Right ventricle myocardium inferior (tissue), 1 donor: ENCODE data around the gene PTPRD. TPM values are rescaled to one million over a fixed set of nuclear protein-coding genes. Genes with fewer than 3 reads are reported as not detected.
"Not testable (repeated sequence)": the region's sequence is repeated elsewhere in the genome, so short reads cannot be mapped to it uniquely, and the experiment has no call there.

Experiments used
- ATAC-seq: fragments of 200-7000 bp; cut with Tn5 transposase; one replicate; pipeline ENCODE4 v1.9.1; 2020; ENCODE audit warnings: mild to moderate bottlenecking, moderate library complexity
- DNase-seq: peaks from one replicate; pipeline ENCODE4 v3.0.0; 2021; ENCODE audit errors: missing footprints
- intact Hi-C: fragments of 100-400 bp; cut with DNase I; formaldehyde crosslinking; loops from one replicate; pipeline ENCODE4 v1.11.0; 2022
- total RNA-seq: library from RNA; stranded (reverse); fragmentation: NEBNext Ultra II Directional; extraction: Animal tissue kit (Norgen Biotek cat#: 25700); gene quantifications from one replicate; pipeline ENCODE4 v1.2.1, GENCODE V29; 2021
- donor health status: DM: no; HTN: yes; CAD: no; lungs with severe emphysema.

PTPRD gene
- total RNA-seq, 1 donor from 2014 or later = 13.3 TPM

GRCh38 chr9:9392755-9393154, 1220.0 kb downstream of the PTPRD start:
- intact Hi-C loops = no loop called here
- ATAC-seq (no peak), DNase-seq (no peak)

DNA sequence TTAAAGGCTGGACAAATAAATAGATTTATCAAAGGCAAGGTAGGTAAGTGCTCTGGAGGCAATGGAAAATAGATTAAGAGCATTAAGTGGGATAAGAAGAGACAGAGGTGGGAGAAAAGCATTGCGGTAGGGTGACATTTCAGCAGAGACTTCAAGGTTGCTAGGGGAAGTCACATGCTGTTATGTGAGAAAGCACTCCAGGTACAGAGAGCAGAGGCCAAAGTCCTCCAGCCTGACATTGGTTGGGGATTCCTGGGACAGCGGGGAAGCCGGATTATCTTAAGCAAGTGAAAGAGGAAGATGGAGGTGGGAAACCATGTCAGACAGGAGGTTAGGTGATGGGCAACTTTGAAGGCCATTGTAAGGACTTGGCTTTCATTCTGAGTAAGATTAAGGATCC, 1222.9 kb downstream of the PTPRD start:
- DNase-seq = no peak
- intact Hi-C loops = no loop called here
- ATAC-seq = no peak

DNA sequence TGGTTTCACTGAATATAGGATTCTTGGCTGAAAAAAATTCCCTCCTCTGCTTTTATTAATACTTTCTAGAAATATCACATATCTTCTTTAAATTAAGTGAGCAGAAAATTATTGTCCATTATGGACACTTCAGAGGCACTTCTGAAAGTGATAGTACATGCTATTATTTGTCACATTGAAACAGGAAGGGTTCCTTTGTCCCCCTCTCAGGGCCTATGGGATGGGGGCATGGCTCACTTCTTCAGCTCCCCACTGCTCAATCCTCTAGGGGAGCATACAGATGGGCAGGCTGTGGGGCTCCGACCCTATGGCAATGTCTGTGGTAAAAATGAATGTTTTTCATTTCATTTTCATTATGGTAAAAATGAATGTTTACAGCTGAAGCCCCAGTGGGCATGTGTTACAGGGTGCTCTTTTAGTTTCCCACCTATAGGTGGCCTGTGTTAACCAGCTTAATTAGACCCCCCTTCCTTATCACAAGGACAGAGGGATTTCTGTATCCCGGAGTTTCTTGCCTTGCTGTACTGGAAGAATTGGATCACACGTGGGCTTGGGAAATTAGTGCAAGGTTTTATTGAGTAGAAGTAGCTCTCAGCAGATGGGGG, 1225.2 kb downstream of the PTPRD start:
- DNase-seq = no peak
- intact Hi-C loops = no loop called here
- no peak for ATAC-seq

DNA sequence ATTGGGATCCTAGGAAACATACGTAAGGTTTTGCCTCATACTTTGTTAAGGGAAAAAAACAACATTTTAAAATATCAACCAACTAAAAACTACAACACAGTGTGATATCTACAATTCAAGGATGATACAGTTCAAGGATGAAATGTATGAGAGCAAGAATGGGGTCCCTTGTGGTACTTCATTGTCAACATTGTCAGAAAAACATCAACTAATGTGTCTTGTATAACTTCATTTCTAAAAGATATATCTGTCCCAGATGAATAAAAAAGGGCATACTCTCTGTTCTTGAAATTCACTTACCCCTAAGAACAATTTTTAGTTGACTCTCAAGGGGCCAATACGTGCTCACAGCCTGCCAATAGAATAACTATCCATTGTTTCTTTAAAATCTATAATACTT, 1250.5 kb downstream of the PTPRD start:
- DNase-seq (no peak), ATAC-seq (no peak)
- intact Hi-C loops = no loop called here

DNA sequence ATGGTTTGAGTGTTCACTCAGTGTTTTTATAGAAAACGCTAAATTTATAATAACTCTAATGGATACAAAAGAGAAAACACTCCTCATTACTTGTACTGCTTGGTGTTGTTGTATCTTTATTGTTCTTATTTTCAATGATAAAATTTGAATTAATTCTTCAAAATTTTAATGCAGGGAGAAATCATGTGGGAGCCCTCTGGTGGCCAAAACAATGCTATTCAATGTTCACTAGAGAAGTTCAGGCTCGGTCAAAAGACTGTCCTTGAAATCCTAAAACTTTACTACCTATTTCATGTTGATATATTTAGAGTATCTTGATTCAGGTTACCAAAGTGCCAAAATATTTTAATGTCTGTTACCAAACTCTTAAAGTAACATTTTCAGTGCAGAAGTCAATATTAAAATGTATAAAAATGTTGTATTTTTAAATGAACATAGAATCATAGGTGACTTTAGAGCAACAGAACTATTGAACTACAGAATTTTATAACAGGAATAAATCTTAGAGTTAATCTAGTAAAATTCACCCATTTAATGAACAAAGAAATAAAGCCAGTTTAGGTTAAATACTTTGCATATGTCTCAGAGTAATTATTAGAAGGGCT, 1259.8 kb downstream of the PTPRD start:
- intact Hi-C loops = no loop called here
- ATAC-seq = no peak
- no peak for DNase-seq

- ATAC-seq (no peak), DNase-seq (no peak)
- intact Hi-C loops = no loop called here
Observed at GRCh38 chr9:9341203-9341602, 1271.6 kb downstream of the PTPRD start.

DNA sequence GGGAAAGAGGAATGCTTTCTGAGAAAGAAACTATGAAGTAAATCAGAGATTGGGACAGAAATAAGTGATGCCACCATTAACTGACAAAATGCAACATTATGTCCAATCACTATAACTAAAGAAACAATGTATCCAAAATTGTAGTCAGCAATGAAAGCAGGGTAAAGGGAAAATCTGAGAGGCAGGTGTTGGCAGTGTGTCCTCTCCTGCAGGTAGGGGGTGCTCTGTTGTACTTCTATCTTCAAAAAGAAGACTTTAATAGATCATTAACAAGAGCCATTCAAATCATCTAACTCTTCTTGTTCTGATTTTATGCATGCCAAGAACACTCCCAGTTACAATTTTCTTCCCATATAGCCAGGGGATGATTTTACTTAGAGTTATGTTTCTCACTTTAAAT, 1275.7 kb downstream of the PTPRD start:
- intact Hi-C loops = no loop called here
- no peak for DNase-seq
- ATAC-seq = no peak

DNA sequence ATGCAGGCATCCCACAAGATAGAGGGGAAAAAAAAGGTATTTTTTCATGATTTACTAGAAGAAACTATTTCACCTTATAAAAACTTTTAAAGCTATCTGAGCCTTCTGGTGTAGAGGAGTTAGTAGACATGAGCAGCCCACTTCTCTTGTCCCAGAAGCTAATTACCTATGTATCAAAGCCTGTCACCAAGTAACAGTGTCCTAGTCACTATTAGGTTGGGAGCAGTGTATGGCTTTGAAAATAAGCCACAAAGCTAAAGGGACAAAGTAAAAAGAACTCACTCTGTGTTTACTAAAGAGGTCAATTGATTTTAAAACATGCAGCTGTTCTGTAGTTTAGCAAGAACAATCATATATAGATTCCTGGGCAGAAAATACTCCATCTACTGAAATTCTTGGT, 1286.1 kb downstream of the PTPRD start:
- intact Hi-C loops = no loop called here
- ATAC-seq (no peak), DNase-seq (no peak)

- ATAC-seq (no peak), DNase-seq (no peak)
- intact Hi-C loops = no loop called here
Observed at GRCh38 chr9:9319007-9319406, 1293.8 kb downstream of the PTPRD start.

DNA sequence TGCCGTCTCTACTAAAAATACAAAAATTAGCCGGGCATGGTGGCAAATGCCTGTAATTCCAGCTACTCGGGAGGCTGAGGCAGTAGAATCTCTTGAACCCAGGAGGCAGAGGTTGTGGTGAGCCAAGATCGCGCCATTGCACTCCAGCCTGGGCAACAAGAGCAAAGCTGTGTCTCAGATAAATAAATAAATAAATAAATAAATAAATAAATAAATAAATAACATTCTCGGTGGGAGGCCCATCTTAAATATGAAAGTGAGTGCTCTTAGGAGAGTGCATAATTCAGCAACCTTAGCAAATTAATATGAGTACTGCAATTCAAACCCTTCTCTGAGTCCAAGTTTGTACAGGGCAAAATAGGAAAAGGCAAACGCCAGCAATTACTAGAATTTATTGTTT, 1302.1 kb downstream of the PTPRD start:
- intact Hi-C loops, DNase-seq, ATAC-seq: not testable (repeated sequence)

DNA sequence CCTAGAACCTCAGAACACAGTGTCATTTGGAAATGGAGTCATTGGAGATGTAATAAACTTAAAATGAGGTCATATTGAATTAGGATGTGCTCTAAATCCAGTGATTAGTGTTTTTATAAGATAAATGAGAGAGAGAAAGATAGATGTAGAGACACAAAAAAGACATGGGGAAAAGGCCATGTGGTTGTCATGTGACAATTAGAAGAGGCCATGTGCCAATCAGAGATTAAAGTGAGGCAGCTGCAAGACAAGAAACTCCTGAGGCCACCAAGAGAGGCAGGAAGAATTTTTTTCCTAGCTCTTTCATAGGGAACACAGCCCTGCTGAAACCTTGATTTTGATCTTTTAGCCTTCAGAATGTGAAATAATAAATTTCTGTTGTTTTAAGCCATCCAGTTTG, 1307.2 kb downstream of the PTPRD start:
- DNase-seq = no peak
- no peak for ATAC-seq

DNA sequence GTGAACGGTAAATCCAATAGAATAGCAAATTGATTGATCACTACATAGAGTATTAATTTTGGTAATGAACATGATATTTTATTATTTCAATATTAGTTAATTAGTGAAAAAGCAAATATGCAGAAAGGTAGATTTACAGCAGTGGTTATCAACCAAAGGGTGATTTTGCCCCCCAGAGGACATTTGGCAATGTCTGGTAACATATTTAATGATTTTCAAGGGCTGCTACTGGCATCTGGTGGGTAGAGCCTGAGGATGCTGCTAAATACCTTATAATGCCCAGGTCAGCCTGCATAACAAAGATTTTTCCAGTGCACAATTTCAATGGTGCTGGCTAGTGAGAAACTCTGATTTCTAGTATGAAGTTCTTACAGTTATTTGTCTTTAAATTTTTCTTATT, 1313.7 kb downstream of the PTPRD start:
- intact Hi-C loops = no loop called here
- no peak for ATAC-seq
- no peak for DNase-seq

More for the DNA sequence above, 1307.2 kb downstream of the PTPRD start:
- intact Hi-C loops = no loop called here

DNA sequence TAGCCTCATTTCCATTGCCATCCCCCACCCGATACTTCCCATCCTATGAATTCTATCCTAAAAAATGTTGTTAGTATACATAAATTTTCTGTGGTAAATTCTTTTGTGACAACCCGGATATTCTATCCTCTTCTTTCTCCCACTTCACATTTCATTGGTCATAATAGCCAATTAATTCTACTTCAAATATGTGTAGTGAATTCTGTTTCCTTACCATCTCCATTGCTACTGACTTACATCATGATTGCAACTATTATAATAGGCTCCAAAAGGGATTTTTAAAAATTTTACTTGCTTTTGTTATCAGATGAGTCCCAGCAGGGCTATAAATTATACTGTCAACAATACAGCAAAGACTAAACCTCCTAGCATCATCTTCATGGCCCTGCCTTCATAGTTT, 1326.8 kb downstream of the PTPRD start:
- ATAC-seq (no peak), DNase-seq (no peak)
- intact Hi-C loops = no loop called here

DNA sequence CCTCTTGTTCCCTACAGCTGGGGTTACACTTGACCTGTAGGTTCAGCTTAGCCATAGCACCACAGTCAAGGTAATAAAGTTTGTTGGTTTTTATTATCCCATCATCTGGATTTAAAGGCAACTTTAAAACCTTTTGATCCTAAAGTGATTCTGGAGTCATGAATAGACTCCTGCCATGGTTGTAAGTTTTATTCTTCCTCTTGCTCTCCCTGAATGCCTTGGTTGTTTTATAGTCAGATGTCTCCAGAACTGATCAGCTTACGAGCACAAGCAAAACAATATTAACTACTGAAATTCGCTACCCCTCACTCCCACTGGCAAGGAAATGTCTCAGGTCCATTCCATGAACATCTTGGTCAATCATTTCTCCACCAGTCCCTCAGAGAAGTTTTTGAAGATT, 1328.6 kb downstream of the PTPRD start:
- ATAC-seq = no peak
- intact Hi-C loops = no loop called here
- no peak for DNase-seq

DNA sequence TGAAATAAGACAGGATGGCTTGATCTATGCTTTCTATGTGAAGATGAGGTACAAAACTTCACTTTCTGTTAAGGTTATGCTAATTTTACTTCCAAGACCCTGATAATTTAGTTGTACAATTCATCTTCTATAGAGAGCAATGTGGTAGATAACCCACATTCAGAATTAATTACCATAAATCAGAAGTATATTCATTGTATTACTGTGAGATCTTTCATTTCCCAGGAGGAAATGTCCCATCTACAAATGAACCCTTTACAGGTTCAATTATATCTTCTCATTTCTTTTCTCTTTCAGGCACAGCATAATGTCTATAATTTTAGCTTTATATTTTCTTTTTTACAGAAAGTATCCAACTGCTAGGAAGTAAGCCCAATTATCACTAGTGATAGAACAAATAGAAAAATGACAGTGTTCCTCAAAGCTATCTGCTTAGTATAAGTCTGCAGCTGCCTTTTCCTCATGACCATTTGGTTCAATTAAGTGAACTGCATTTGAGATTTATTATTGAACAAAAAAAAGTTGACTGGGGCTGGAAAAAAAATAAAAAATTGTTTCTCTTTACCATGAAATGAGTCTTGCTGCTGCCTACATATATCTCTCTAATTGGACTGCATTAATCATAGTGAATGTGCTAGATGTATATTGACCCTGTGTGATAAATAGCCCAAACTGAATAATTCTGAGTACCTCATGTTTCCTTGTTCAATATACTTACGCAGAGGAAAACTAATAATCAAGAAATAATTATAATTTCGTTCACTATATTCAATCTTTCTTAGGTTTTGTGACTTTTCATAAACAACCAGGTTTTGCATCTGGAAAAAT, 1329.4 kb downstream of the PTPRD start:
- no peak for ATAC-seq
- intact Hi-C loops = no loop called here
- no peak for DNase-seq

DNA sequence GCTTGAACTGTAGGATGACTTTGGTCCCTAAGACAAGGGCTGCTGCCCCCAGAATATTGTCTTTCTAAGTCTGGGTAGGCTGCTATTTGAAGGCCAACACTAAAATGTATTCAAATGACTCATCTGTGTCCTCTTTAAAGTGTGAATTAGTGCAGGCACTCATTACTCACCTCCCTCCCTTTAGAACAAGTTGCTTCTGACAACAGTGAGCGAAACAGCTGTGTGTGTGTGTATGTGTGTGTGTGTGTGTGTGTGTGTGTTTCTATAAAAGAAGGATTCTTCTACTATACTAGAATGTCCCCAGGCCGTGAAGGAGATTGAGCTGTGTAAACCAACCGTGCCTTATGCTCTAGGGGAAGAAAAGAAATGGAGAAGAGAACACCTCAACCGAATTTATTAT, 1337.2 kb downstream of the PTPRD start:
- ATAC-seq (no peak), DNase-seq (no peak)
- intact Hi-C loops = no loop called here

GRCh38 chr9:9257999-9258498, 1354.8 kb downstream of the PTPRD start:
- intact Hi-C loops = no loop called here
- DNase-seq = no peak
- no peak for ATAC-seq

DNA sequence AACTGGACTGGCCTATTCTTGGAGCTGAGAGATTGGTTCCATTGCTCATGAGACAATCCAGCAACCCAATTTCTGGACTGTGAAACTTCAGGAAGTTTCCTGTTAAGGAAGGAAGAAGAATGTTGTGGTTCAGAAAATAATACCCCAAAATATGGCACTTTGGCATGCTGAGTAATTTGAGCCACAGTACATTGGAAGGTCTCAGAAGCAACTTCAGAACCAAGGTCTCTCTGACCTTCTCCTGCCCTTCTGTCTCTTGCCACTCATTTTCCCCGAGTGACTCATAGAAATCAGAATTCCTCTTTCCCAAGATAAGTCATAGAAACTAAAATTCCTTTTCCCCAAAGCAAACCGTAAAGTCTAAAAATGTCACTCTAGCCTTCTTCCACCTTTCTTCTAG, 1366.1 kb downstream of the PTPRD start:
- DNase-seq (no peak), ATAC-seq (no peak)
- intact Hi-C loops = no loop called here

DNA sequence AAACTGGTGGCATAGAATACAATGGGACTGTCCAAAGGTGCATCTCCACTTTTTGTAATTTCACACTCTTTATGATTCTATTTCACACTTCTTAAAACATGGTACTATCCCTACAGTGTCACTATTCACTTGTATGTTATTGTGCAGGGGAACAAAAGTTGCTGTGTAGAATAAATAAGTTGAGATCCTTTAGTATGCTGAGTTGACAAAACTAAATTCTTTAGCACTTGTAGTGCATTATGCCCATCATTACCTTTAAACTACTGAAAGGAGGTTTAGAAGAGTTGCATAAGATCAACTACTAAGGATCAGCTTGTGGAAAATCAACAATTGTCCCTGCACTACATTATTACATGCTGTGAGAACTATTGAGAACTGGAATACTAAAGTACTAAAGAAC, 1380.9 kb downstream of the PTPRD start:
- intact Hi-C loops = no loop called here
- ATAC-seq = no peak
- DNase-seq = no peak

DNA sequence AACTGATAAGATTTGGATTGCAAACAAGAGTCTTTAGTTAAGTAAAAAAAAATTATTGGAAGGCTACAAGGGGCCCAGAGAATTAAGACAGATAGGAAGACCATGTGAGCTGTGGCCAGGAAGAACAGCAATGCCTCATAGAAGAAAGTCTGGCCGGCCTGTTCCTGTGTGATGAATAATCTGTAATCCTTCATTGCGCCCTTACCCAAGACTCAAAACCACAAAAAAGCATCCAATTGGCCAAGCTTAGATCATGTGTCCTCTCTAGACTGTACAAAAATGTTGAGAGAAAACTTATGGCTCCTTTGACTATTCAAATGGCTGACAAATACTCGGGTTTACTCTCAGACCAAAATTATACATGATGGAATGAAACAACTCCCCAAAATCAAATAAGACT, 1383.5 kb downstream of the PTPRD start:
- ATAC-seq = no peak
- intact Hi-C loops = no loop called here
- no peak for DNase-seq
